Activated CD4-positive, alpha-beta T cell treated with anti-CD3 and anti-CD28 coated beads, Interleukin-2, amount 10 ng/mL, durations not matched to agents 7 days and 5 days (primary cell): ENCODE data around the gene CRYL1. TPM values are rescaled to one million over a fixed set of nuclear protein-coding genes. Genes with fewer than 3 reads are reported as not detected.

ENCODE experiments used
- CTCF ChIA-PET: fragments of 350-600 bp; sonication (Branson Sonifier 250); formaldehyde crosslinking; loops from one replicate; lab custom pipeline; 2021; ENCODE audit warnings: antibody characterized with exemption; lab: Charles Lee
- POLR2A ChIA-PET: fragments of 350-600 bp; sonication (Branson Sonifier 250); formaldehyde crosslinking; loops from one replicate; lab custom pipeline; 2021; ENCODE audit warnings: antibody characterized with exemption; lab: Charles Lee
- DNase-seq: peaks from one replicate; pipeline ENCODE4 v3.0.0-alpha.2; 2020
- H3K27ac Mint-ChIP-seq: one replicate; pipeline ENCODE4 v1.8.0; 2021; ENCODE audit warnings: mild to moderate bottlenecking, moderate library complexity, mixed read lengths
- H3K27me3 Mint-ChIP-seq: one replicate; pipeline ENCODE4 v1.8.0; 2021; ENCODE audit warnings: mixed read lengths
- H3K36me3 Mint-ChIP-seq: one replicate; pipeline ENCODE4 v1.8.0; 2021; ENCODE audit warnings: low read depth, mixed read lengths
- H3K4me1 Mint-ChIP-seq: one replicate; pipeline ENCODE4 v1.8.0; 2021; ENCODE audit warnings: mixed read lengths
- H3K4me3 Mint-ChIP-seq: one replicate; pipeline ENCODE4 v1.8.0; 2021; ENCODE audit warnings: mild to moderate bottlenecking, moderate library complexity, mixed read lengths
- H3K9me3 Mint-ChIP-seq: one replicate; pipeline ENCODE4 v1.8.0; 2021; ENCODE audit warnings: mixed read lengths
- total RNA-seq, 2 experiments: library from RNA; stranded (reverse); gene quantifications; one replicate each; pipeline ENCODE4 v1.2.3, GENCODE V29; 2021

Gene CRYL1
- total RNA-seq, 2 experiments from 2014 or later, result 10.5 to 11.7 TPM

- Mint-ChIP-seq H3K36me3 (no peaks in the 10 kb centered on the region), H3K27ac (no peak overlapping the region), H3K27me3 (no peaks in the 10 kb centered on the region), H3K4me3 (no peak overlapping the region), H3K4me1 (peaks cover 13% of the 10 kb centered on the region), H3K9me3 (no peaks in the 10 kb centered on the region)
- DNase-seq, result no peak
- ChIA-PET POLR2A (no interaction called here), CTCF (no interaction called here)
Observed at GRCh38 chr13:20519875-20520274, 5.8 kb downstream of the CRYL1 start.

- no peaks in the 10 kb centered on the region for H3K9me3 Mint-ChIP-seq
- no peak for DNase-seq
- H3K4me1 Mint-ChIP-seq, result peaks cover 7% of the 10 kb centered on the region
- H3K4me3 Mint-ChIP-seq, result no peak overlapping the region
- ChIA-PET CTCF (no interaction called here), POLR2A (no interaction called here)
- no peaks in the 10 kb centered on the region for H3K36me3 Mint-ChIP-seq
- no peak overlapping the region for H3K27ac Mint-ChIP-seq
- no peaks in the 10 kb centered on the region for H3K27me3 Mint-ChIP-seq
Observed at GRCh38 chr13:20518660-20519100, 7.0 kb downstream of the CRYL1 start.

GRCh38 chr13:20514866-20515265, 10.8 kb downstream of the CRYL1 start:
- no peak overlapping the region for H3K27ac Mint-ChIP-seq
- CTCF ChIA-PET, result interaction anchor here (0.6 kb wide), 1 partner anchor 30 kb away, joined by 3 read pairs; no protein-coding TSS in a partner anchor
- POLR2A ChIA-PET, result no interaction called here
- no peaks in the 10 kb centered on the region for H3K27me3 Mint-ChIP-seq
- H3K36me3 Mint-ChIP-seq, result peaks cover 3% of the 10 kb centered on the region
- DNase-seq, result no peak
- H3K4me1 Mint-ChIP-seq, result peaks cover 2% of the 10 kb centered on the region
- no peak overlapping the region for H3K4me3 Mint-ChIP-seq
- no peaks in the 10 kb centered on the region for H3K9me3 Mint-ChIP-seq

GRCh38 chr13:20513466-20513995, 12.1 kb downstream of the CRYL1 start:
- Mint-ChIP-seq H3K9me3 (no peaks in the 10 kb centered on the region), H3K27ac (no peak overlapping the region), H3K4me3 (no peak overlapping the region), H3K27me3 (no peaks in the 10 kb centered on the region), H3K4me1 (peaks cover 2% of the 10 kb centered on the region), H3K36me3 (peaks cover 3% of the 10 kb centered on the region)
- POLR2A ChIA-PET, result no interaction called here
- no peak for DNase-seq
- CTCF ChIA-PET, result interaction anchor here (0.6 kb wide), 2 partner anchors 207 to 574 kb away, joined by 3 to 6 read pairs; no protein-coding TSS in a partner anchor

- peaks cover 3% of the 10 kb centered on the region for H3K36me3 Mint-ChIP-seq
- no peaks in the 10 kb centered on the region for H3K9me3 Mint-ChIP-seq
- H3K4me3 Mint-ChIP-seq, result no peak overlapping the region
- H3K27ac Mint-ChIP-seq, result no peak overlapping the region
- no peak for DNase-seq
- ChIA-PET POLR2A (no interaction called here), CTCF (interaction anchor here (1.2 kb wide), 1 partner anchor 9 kb away, joined by 3 read pairs; no protein-coding TSS in a partner anchor)
- H3K4me1 Mint-ChIP-seq, result peaks cover 2% of the 10 kb centered on the region
- no peaks in the 10 kb centered on the region for H3K27me3 Mint-ChIP-seq
Observed at GRCh38 chr13:20512042-20512683, 13.5 kb downstream of the CRYL1 start.

- peaks cover 3% of the 10 kb centered on the region for H3K36me3 Mint-ChIP-seq
- ChIA-PET CTCF (no interaction called here), POLR2A (no interaction called here)
- no peaks in the 10 kb centered on the region for H3K27me3 Mint-ChIP-seq
- H3K4me1 Mint-ChIP-seq, result no peaks in the 10 kb centered on the region
- no peak overlapping the region for H3K27ac Mint-ChIP-seq
- H3K4me3 Mint-ChIP-seq, result no peak overlapping the region
- H3K9me3 Mint-ChIP-seq, result no peaks in the 10 kb centered on the region
- DNase-seq, result no peak
Observed at GRCh38 chr13:20506696-20507095, 19.0 kb downstream of the CRYL1 start.

- peaks cover 3% of the 10 kb centered on the region for H3K36me3 Mint-ChIP-seq
- CTCF ChIA-PET, result no interaction called here
Observed at GRCh38 chr13:20505405-20506366, 20.0 kb downstream of the CRYL1 start.

GRCh38 chr13:20503088-20504083, 22.3 kb downstream of the CRYL1 start:
- Mint-ChIP-seq H3K4me1 (no peaks in the 10 kb centered on the region), H3K36me3 (peaks cover 3% of the 10 kb centered on the region), H3K27ac (no peak overlapping the region), H3K27me3 (no peaks in the 10 kb centered on the region), H3K9me3 (peaks cover 7% of the 10 kb centered on the region), H3K4me3 (no peak overlapping the region)
- ChIA-PET POLR2A (no interaction called here), CTCF (interaction anchor here (0.7 kb wide), 1 partner anchor 561 kb away, joined by 4 read pairs; no protein-coding TSS in a partner anchor)
- no peak for DNase-seq

More at GRCh38 chr13:20505405-20506366, 20.0 kb downstream of the CRYL1 start:
- Mint-ChIP-seq H3K4me1 (no peaks in the 10 kb centered on the region), H3K27me3 (no peaks in the 10 kb centered on the region), H3K9me3 (no peaks in the 10 kb centered on the region), H3K4me3 (no peak overlapping the region), H3K27ac (no peak overlapping the region)
- DNase-seq, result no peak
- POLR2A ChIA-PET, result no interaction called here

GRCh38 chr13:20501592-20501991, 24.1 kb downstream of the CRYL1 start:
- Mint-ChIP-seq H3K9me3 (peaks cover 7% of the 10 kb centered on the region), H3K4me1 (no peaks in the 10 kb centered on the region), H3K4me3 (no peak overlapping the region), H3K27ac (no peak overlapping the region), H3K36me3 (peaks cover 3% of the 10 kb centered on the region), H3K27me3 (no peaks in the 10 kb centered on the region)
- POLR2A ChIA-PET, result no interaction called here
- CTCF ChIA-PET, result interaction anchor here (1.0 to 1.1 kb wide), 2 partner anchors 9 to 83 kb away, joined by 3 read pairs; no protein-coding TSS in a partner anchor
- no peak for DNase-seq

GRCh38 chr13:20501120-20501519, 24.5 kb downstream of the CRYL1 start:
- H3K27ac Mint-ChIP-seq, result no peak overlapping the region

GRCh38 chr13:20499986-20500385, 25.7 kb downstream of the CRYL1 start:
- Mint-ChIP-seq H3K9me3 (peaks cover 7% of the 10 kb centered on the region), H3K27me3 (no peaks in the 10 kb centered on the region), H3K4me1 (peaks cover 1% of the 10 kb centered on the region), H3K27ac (no peak overlapping the region), H3K36me3 (peaks cover 3% of the 10 kb centered on the region), H3K4me3 (no peak overlapping the region)
- DNase-seq, result no peak
- ChIA-PET CTCF (no interaction called here), POLR2A (no interaction called here)

More at GRCh38 chr13:20501120-20501519, 24.5 kb downstream of the CRYL1 start:
- CTCF ChIA-PET, result interaction anchor here (1.0 kb wide), 1 partner anchor 9 kb away, joined by 3 read pairs; no protein-coding TSS in a partner anchor
- Mint-ChIP-seq H3K4me1 (no peaks in the 10 kb centered on the region), H3K4me3 (no peak overlapping the region), H3K36me3 (peaks cover 3% of the 10 kb centered on the region), H3K9me3 (peaks cover 7% of the 10 kb centered on the region), H3K27me3 (no peaks in the 10 kb centered on the region)
- POLR2A ChIA-PET, result no interaction called here
- no peak for DNase-seq

- ChIA-PET POLR2A (no interaction called here), CTCF (no interaction called here)
- no peak for DNase-seq
- H3K4me1 Mint-ChIP-seq, result peaks cover 1% of the 10 kb centered on the region
- H3K9me3 Mint-ChIP-seq, result peaks cover 7% of the 10 kb centered on the region
- no peak overlapping the region for H3K27ac Mint-ChIP-seq
- no peak overlapping the region for H3K4me3 Mint-ChIP-seq
- no peaks in the 10 kb centered on the region for H3K27me3 Mint-ChIP-seq
- H3K36me3 Mint-ChIP-seq, result peaks cover 3% of the 10 kb centered on the region
Observed at GRCh38 chr13:20498659-20499058, 27.0 kb downstream of the CRYL1 start.
